SW 1271 (cell line): ENCODE results near the gene PDSS1.
"Not testable (repeated sequence)": the region's sequence is repeated elsewhere in the genome, so short reads cannot be mapped to it uniquely, and the experiment has no call there.

Experiments used
- DNase-seq, 2 experiments: peaks; one replicate each; lab custom pipeline; 2025; lab: John Stamatoyannopoulos, UW

The PDSS1 gene

GRCh38 chr10:26697163-26697921 is at the start of gene PDSS1:
TSS of gene PDSS1 (plus strand) at chr10:26697701. CDS start at chr10:26697712, 11 bp downstream.
- peak; percentile 48 to 68 for DNase-seq

GRCh38 chr10:26648245-26648636 is 49.3 kb upstream of the PDSS1 start:
- DNase-seq: not testable (repeated sequence)

- no peak for DNase-seq
Observed at GRCh38 chr10:26650406-26650805, 47.1 kb upstream of the PDSS1 start.

- DNase-seq: not testable (repeated sequence)
Observed at GRCh38 chr10:26651476-26651875, 46.0 kb upstream of the PDSS1 start.

- no peak for DNase-seq
Observed at GRCh38 chr10:26653004-26653403, 44.5 kb upstream of the PDSS1 start.

- no peak for DNase-seq
Observed at GRCh38 chr10:26655746-26656145, 41.8 kb upstream of the PDSS1 start.

GRCh38 chr10:26662864-26663263 is 34.6 kb upstream of the PDSS1 start:
- no peak for DNase-seq

- DNase-seq: no peak
Observed at GRCh38 chr10:26665080-26666048, 32.1 kb upstream of the PDSS1 start.

- no peak for DNase-seq
Observed at GRCh38 chr10:26675873-26676257, 21.6 kb upstream of the PDSS1 start.

GRCh38 chr10:26679588-26679987 is 17.9 kb upstream of the PDSS1 start:
- no peak for DNase-seq

- no peak for DNase-seq
Observed at GRCh38 chr10:26681076-26681475, 16.4 kb upstream of the PDSS1 start.

GRCh38 chr10:26681971-26682370 is 15.5 kb upstream of the PDSS1 start:
- peak in 1 of 2 experiments; percentile 30 for DNase-seq

- DNase-seq: no peak
Observed at GRCh38 chr10:26682931-26683330, 14.6 kb upstream of the PDSS1 start.

- DNase-seq: peak in 1 of 2 experiments; percentile 62
Observed at GRCh38 chr10:26684667-26685264, 12.7 kb upstream of the PDSS1 start.

- DNase-seq: no peak
Observed at GRCh38 chr10:26685441-26685840, 12.1 kb upstream of the PDSS1 start.

GRCh38 chr10:26689399-26689798 is 8.1 kb upstream of the PDSS1 start:
- DNase-seq: no peak

- DNase-seq: no peak
Observed at GRCh38 chr10:26690731-26691475, 6.6 kb upstream of the PDSS1 start.

- not testable (repeated sequence) for DNase-seq
Observed at GRCh38 chr10:26694536-26694935, 3.0 kb upstream of the PDSS1 start.

GRCh38 chr10:26696786-26697162 is 727 bp upstream of the PDSS1 start:
- DNase-seq: no peak

GRCh38 chr10:26697922-26698608 is 564 bp downstream of the PDSS1 start:
- no peak for DNase-seq

- DNase-seq: no peak
Observed at GRCh38 chr10:26698909-26699308, 1.4 kb downstream of the PDSS1 start.
